Ammon's horn (tissue), 1 donor: ENCODE measurements around the gene P3H2.

Source experiments
- DNase-seq: peaks from one replicate; pipeline ENCODE4 v3.0.0-alpha.2; 2016; ENCODE audit warnings: low spot score

P3H2 gene

DNA sequence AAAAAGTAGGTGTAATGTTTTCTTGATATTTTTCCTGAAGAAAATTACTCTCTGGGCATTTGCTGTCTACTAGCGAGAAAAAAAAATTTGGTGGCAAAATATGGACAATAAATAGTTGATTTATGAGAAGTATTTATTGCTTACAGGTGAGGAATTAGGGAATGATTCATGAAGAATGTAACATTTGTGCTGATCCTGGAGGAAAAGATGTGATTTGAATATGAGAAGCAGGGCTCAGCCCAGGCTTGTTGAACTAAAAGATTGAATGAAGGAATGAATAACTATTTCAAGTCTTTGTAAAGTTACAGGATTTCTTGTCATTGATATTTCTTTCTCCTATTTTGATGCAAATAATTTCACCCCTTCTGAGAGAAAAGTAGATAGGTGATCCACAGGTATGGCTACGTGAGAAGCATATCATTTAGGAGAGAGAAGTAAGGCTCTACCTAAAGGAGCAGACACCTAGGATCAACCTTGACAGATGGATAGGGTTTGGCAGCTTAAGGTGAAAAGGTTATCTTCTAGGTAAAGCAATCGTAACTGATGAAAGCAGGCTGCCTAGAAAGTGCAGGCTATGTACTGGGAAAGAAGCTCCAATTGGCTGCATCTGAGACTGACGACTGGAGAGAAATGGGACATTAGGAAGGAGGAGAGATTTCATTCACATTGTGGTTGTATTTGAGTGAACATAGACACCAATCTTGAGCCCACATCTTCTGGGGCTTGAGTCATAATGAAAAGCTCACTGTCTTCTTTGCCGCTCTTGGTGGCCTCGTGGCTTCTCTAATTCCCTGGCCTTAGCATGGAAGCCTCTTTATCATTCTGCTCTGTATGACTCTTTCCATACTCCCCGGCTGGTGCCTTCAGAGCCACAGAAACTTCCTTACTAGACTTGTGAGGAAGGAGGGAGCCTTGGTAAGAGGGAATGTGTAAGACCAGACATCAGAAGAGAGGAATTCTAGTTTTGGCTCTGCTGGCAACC is 106.5 kb downstream of the P3H2 start:
- no peak for DNase-seq

GRCh38 chr3:190012784-190013183 is 107.9 kb downstream of the P3H2 start:
- no peak for DNase-seq

- no peak for DNase-seq
These were observed 108.3 kb downstream of the P3H2 start for GRCh38 chr3:190012314-190012782.

GRCh38 chr3:190010486-190010885 is 110.2 kb downstream of the P3H2 start:
- DNase-seq, result no peak

GRCh38 chr3:190009614-190010013 is 111.1 kb downstream of the P3H2 start:
- DNase-seq, result no peak

GRCh38 chr3:190008432-190008831 is 112.3 kb downstream of the P3H2 start:
- no peak for DNase-seq

DNA sequence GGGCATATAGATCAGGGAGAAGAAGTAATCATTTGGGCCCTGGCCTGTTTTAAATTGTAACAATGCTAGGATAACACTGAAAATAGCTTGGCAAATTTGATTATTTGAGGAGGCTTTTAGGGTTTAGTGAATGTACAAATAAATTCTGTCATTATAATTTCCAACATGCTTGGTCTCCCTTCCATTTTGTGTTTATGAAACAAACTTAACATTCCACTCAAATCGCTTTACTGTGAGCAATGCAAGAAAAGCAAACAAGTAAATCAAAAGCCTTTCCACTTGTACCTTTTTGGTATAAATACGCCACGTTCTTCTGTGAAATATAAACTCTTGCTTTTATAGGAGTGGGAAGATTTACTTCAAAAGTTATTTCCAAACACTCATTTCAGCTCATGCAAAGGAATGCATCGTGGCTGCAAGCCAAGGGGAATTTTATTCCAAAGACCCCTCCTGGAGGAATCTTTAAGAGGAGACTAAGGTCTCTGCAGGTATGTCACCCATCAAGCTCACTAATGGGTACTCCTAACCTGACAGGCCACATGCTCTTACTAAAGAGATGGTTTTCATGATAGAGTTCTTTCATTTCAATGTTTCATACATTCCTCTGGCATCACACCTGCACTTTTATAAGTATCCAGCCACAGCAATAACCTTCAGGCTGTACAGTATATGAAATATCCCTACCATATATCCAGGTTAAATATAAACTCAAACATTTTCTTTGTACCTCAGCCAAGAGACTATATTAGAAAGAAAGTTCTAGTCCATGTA is 115.2 kb downstream of the P3H2 start:
- no peak for DNase-seq

GRCh38 chr3:190004656-190005055 is 116.0 kb downstream of the P3H2 start:
- no peak for DNase-seq

- DNase-seq, result no peak
These were observed 117.0 kb downstream of the P3H2 start for GRCh38 chr3:190003681-190004123.

GRCh38 chr3:190003068-190003467 is 117.6 kb downstream of the P3H2 start:
- DNase-seq, result no peak

- DNase-seq, result no peak
These were observed 119.3 kb downstream of the P3H2 start for GRCh38 chr3:190001426-190001825.

DNA sequence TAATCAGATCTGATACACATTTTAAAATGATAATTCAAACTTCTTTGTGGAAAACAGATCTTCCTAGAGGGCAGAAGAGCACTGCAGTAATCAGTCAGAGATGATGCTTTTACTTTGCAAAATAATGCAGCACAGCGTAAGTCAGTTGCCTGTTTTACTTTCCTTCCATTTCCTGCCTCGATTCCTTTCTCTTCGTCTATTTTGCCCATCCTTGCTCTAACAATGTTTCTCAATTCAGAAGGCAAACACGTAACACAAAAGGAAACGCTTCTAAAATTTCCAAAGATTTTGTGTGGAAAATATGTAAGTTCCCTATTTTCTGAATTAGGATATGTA is 119.9 kb downstream of the P3H2 start:
- no peak for DNase-seq

GRCh38 chr3:190000187-190000860 is 120.4 kb downstream of the P3H2 start:
- no peak for DNase-seq

DNA sequence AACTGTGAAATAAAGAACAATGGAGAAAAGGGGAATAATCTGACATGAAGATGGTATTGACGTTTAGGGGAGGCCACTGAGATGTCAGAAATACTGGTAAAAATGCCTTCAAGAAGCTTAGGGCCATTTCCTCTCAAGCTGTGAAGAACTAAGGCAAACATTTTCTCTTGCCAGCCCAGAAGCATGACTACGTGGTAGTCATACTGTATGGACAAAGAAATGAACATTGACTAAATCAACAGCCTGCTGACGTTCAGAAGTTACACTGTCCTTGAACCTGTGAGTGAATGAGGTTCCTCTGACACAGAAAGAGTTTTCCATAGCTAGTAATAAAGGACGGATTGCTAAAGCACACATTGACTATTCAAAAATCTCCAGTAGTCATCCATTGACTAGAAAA is 121.0 kb downstream of the P3H2 start:
- no peak for DNase-seq

DNA sequence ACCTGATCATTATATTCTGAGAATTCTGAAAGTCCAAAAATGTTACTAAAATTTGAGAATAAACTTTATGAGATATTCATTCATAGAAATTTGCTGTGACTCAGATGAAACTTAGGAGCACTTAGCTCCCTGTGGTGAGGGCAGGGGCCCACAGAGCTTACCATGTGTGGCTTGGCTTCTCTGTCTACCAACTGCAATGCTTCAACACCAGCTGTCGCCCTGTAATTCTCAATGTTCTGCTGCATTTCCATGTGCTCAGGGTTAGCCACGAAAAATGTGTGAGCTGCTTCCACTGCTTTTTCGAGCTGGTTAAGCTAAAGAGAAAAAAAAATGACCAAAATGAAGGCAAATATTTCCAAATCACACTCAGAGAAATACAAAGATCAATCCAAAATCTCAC is 125.6 kb downstream of the P3H2 start:
- peak; percentile 45 for DNase-seq

DNA sequence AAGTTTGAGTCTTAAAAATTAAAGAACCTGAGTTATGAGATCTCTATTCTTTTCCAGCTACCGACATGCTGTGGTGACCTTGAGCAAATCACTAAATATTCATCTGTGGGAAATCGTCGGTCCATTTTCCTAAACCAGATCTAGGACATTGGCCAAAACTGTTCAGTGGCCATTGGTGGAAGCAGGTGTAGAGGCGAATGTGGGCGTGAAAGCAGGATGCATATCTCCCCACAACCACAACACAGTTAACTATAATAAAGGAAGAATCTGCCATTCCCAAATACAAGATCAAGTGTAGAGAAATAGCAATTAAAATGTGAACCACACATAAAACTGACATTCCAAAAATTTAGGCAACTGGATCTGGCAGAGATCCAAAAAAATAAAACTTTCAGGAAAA is 129.9 kb downstream of the P3H2 start:
- no peak for DNase-seq

DNA sequence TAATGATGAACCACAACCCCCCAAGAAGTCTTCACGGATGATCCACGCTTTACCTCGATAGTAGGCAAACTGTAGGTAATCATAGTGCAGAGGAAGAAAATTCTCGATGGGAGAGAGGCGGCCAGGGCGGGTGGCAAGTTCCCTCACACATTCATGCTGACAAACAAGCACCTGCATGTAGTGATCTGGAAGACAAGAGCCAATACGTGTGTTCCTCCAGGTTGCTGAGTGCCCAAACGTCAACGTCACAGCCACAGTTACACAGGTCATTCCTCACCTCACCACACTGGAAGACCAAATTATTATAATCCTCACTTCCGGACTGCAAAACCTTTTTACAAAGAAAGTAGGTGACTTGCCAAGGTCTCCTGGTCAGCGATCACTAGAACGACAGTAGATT is 131.8 kb downstream of the P3H2 start:
- DNase-seq, result no peak

DNA sequence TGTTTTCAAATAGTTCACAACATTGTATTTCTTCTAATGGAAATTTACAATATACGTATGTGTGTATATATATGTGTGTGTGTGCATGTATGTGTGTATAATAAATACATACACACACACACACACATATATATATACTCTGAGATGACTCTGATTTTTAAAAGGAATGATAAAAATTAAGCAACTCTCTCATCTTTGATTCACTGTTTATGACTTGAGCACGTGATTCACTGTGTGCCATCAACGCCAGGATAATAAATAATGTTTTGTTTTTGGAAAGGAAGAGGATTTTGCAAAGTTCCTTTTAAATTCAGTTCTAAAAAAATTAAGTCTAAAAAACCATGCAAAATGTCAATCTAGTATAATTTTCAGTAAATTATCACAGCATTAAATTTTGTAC is 132.4 kb downstream of the P3H2 start:
- no peak for DNase-seq

DNA sequence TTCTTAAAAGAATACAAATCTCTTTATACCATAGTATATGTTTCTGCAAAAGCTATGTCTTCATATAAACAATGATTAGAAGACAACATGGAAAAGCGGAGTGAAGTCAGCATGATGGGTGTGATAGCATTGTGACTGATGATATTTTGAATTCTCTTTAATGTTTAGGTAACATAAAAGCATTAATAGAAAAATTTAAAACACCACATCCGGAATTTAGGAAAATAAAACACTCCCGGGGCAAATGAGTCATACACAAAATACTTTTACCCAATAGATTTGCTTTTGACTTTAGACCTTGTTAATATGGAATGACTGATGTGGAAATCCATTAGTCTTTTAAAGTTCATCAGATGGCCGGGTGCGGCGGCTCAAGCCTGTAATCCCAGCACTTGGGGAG is 134.7 kb downstream of the P3H2 start:
- DNase-seq, result no peak

DNA sequence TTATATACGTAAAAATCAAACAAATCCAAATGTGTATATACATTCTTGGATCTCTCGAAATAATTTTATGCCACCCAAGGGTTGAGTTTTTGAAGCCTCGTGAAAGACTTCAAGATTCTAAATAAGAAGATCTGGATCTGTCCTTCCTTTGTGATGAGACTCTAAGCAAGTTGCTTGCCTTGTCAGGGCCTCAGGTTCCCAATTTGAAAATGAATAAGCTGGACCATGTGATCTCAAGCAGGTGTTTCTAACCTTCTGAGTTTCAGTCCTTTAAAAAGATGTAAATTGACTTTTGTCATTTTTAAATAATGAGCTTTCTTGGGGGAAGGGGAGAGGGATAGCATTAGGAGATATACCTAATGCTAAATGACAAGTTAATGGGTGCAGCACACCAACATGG is 137.1 kb downstream of the P3H2 start:
- no peak for DNase-seq

GRCh38 chr3:189982321-189982945 is 138.3 kb downstream of the P3H2 start:
- DNase-seq, result no peak

DNA sequence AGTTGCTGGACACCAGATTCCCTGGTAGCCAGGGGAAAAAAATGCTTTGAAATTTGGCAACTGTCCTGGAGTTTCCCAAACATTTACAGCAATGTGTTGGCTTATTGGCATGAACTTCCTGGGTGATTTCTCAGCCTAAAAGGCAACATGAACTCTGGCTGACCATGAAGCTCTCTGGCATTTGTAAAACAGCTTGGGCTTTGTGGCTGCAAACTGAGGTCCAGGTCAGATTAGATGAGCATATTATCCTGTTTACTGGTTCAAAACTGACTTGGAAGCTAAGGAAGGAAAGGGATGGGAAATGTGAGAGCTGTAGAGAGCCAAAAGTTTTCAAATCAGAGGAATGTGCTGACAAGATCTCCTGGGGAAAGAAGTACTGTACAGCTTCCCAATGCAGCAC is 139.0 kb downstream of the P3H2 start:
- no peak for DNase-seq
